ENCODE data around the gene CSTPP1. TPM values are rescaled to one million over a fixed set of nuclear protein-coding genes. Genes with fewer than 3 reads are reported as not detected.
"Not testable (repeated sequence)": the region's sequence is repeated elsewhere in the genome, so short reads cannot be mapped to it uniquely, and the experiment has no call there.

CSTPP1 gene
- polyA plus RNA-seq, 1 donor (not counting 4 experiments of a cell fraction or from before 2014, with no cell fraction given) = 20.0 TPM

GRCh38 chr11:47202576-47202975 lies 266.0 kb downstream of the CSTPP1 start:
- H3K4me3 ChIP-seq (ENCODE audit: control insufficient read depth in 2 of 3, extremely low read depth in 1 of 3, insufficient read depth in 2 of 3, low read depth in 1 of 3, low read length in 3 of 3) = no peak overlapping the region
- H3K4me1 ChIP-seq (ENCODE audit: control insufficient read depth, extremely low read depth, insufficient read depth, low read length) = peaks cover 16% of the 10 kb centered on the region
- H3K9me1 ChIP-seq (ENCODE audit: control insufficient read depth, extremely low read depth, insufficient read depth, low read length) = no peaks in the 10 kb centered on the region
- no peaks in the 10 kb centered on the region for H3K27me3 ChIP-seq (ENCODE audit: control insufficient read depth, extremely low read depth, insufficient read depth, low read length)
- H3K9me3 ChIP-seq (ENCODE audit: control insufficient read depth, low read depth, low read length) = no peaks in the 10 kb centered on the region
- FAIRE-seq (no peak), DNase-seq (ENCODE audit: low read depth, low spot score) (no peak)
- TF ChIP-seq, protein P1, sequence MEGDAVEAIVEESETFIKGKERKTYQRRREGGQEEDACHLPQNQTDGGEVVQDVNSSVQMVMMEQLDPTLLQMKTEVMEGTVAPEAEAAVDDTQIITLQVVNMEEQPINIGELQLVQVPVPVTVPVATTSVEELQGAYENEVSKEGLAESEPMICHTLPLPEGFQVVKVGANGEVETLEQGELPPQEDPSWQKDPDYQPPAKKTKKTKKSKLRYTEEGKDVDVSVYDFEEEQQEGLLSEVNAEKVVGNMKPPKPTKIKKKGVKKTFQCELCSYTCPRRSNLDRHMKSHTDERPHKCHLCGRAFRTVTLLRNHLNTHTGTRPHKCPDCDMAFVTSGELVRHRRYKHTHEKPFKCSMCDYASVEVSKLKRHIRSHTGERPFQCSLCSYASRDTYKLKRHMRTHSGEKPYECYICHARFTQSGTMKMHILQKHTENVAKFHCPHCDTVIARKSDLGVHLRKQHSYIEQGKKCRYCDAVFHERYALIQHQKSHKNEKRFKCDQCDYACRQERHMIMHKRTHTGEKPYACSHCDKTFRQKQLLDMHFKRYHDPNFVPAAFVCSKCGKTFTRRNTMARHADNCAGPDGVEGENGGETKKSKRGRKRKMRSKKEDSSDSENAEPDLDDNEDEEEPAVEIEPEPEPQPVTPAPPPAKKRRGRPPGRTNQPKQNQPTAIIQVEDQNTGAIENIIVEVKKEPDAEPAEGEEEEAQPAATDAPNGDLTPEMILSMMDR (optimal IDR thresholded peaks at IDR 0.05 in 1 of 3, IDR thresholded peaks at IDR 0.05 in 1 of 3, conservative IDR thresholded peaks at IDR 0.05 in 1 of 3; ENCODE audit: extremely low read depth in 1 of 3, insufficient read depth in 2 of 3, low read length in 3 of 3) = no peak
- H3K4me2 ChIP-seq (ENCODE audit: control insufficient read depth, extremely low read depth, insufficient read depth, low read depth, low read length) = no peak overlapping the region
- dilution Hi-C loops (cut with MboI; ENCODE audit: extremely low pct_ligation_motif_present, low sequenced_read_pairs) = no loop called here
- no peak overlapping the region for H3K27ac ChIP-seq (ENCODE audit: control insufficient read depth, insufficient read depth, low read length)
- no peak overlapping the region for H3K9ac ChIP-seq (ENCODE audit: control insufficient read depth, extremely low read depth, insufficient read depth, low read length)
- H3K79me2 ChIP-seq (ENCODE audit: control insufficient read depth, insufficient read depth, low read length) = no peaks in the 10 kb centered on the region
- H4K20me1 ChIP-seq (ENCODE audit: control insufficient read depth, extremely low read depth, insufficient read depth, low read length) = no peaks in the 10 kb centered on the region
- no peaks in the 10 kb centered on the region for H3K36me3 ChIP-seq (ENCODE audit: control insufficient read depth in 2 of 2, extremely low read depth in 1 of 2, insufficient read depth in 2 of 2, low read length in 2 of 2)
- no peak overlapping the region for H2AFZ ChIP-seq (ENCODE audit: control insufficient read depth, low read length)

DNA sequence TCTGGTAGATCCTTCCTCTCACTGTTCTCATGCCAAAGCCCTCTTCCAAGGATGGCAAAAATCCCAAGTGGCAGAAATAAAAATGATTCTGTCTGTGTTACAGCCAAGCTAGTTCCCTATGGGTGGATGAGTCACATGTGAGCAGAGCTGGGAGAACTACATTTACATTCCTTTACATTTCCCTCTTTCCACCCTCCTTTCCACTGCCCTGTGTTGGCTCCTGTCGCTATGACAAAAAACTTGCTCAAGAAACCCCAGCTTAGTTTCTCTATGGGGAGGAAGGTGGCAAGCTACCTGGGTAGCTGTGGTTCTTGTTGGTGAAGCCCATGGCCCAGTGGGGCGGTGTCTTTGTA lies 268.1 kb downstream of the CSTPP1 start:
- peaks cover 16% of the 10 kb centered on the region for H3K4me1 ChIP-seq (ENCODE audit: control insufficient read depth, extremely low read depth, insufficient read depth, low read length)
- no peaks in the 10 kb centered on the region for H3K9me3 ChIP-seq (ENCODE audit: control insufficient read depth, low read depth, low read length)
- H3K27ac ChIP-seq (ENCODE audit: control insufficient read depth, insufficient read depth, low read length) = peak overlapping the region; percentile 82
- peak overlapping the region in 2 of 3 experiments; percentile 16 to 51 for H3K4me3 ChIP-seq (ENCODE audit: control insufficient read depth in 2 of 3, extremely low read depth in 1 of 3, insufficient read depth in 2 of 3, low read depth in 1 of 3, low read length in 3 of 3)
- TF ChIP-seq, protein P1 (optimal IDR thresholded peaks at IDR 0.05 in 1 of 3, IDR thresholded peaks at IDR 0.05 in 1 of 3, conservative IDR thresholded peaks at IDR 0.05 in 1 of 3; ENCODE audit: extremely low read depth in 1 of 3, insufficient read depth in 2 of 3, low read length in 3 of 3) = no peak
- no peak for TF ChIP-seq EZH2 (IDR thresholded peaks at IDR 0.05; ENCODE audit: low read length)
- dilution Hi-C loops (cut with MboI; ENCODE audit: extremely low pct_ligation_motif_present, low sequenced_read_pairs) = no loop called here
- no peak for DNase-seq (ENCODE audit: low read depth, low spot score)
- peak overlapping the region; percentile 72 for H2AFZ ChIP-seq (ENCODE audit: control insufficient read depth, low read length)
- H3K27me3 ChIP-seq (ENCODE audit: control insufficient read depth, extremely low read depth, insufficient read depth, low read length) = no peaks in the 10 kb centered on the region
- H3K4me2 ChIP-seq (ENCODE audit: control insufficient read depth, extremely low read depth, insufficient read depth, low read depth, low read length) = peak overlapping the region; percentile 63
- H3K36me3 ChIP-seq (ENCODE audit: control insufficient read depth in 2 of 2, extremely low read depth in 1 of 2, insufficient read depth in 2 of 2, low read length in 2 of 2) = no peaks in the 10 kb centered on the region
- FAIRE-seq = peak; percentile 84
- no peaks in the 10 kb centered on the region for H4K20me1 ChIP-seq (ENCODE audit: control insufficient read depth, extremely low read depth, insufficient read depth, low read length)
- H3K9me1 ChIP-seq (ENCODE audit: control insufficient read depth, extremely low read depth, insufficient read depth, low read length) = no peaks in the 10 kb centered on the region
- no peaks in the 10 kb centered on the region for H3K79me2 ChIP-seq (ENCODE audit: control insufficient read depth, insufficient read depth, low read length)
- peak overlapping the region; percentile 46 for H3K9ac ChIP-seq (ENCODE audit: control insufficient read depth, extremely low read depth, insufficient read depth, low read length)

GRCh38 chr11:47206577-47206976 lies 270.0 kb downstream of the CSTPP1 start:
- peaks cover 24% of the 10 kb centered on the region for H3K4me1 ChIP-seq (ENCODE audit: control insufficient read depth, extremely low read depth, insufficient read depth, low read length)
- H3K9me1 ChIP-seq (ENCODE audit: control insufficient read depth, extremely low read depth, insufficient read depth, low read length); H3K36me3 ChIP-seq (ENCODE audit: control insufficient read depth in 2 of 2, extremely low read depth in 1 of 2, insufficient read depth in 2 of 2, low read length in 2 of 2); DNase-seq (ENCODE audit: low read depth, low spot score); dilution Hi-C loops (cut with MboI; ENCODE audit: extremely low pct_ligation_motif_present, low sequenced_read_pairs); H3K27ac ChIP-seq (ENCODE audit: control insufficient read depth, insufficient read depth, low read length); H3K79me2 ChIP-seq (ENCODE audit: control insufficient read depth, insufficient read depth, low read length); H3K9me3 ChIP-seq (ENCODE audit: control insufficient read depth, low read depth, low read length); H2AFZ ChIP-seq (ENCODE audit: control insufficient read depth, low read length); H3K9ac ChIP-seq (ENCODE audit: control insufficient read depth, extremely low read depth, insufficient read depth, low read length); FAIRE-seq; H3K27me3 ChIP-seq (ENCODE audit: control insufficient read depth, extremely low read depth, insufficient read depth, low read length); H3K4me3 ChIP-seq (ENCODE audit: control insufficient read depth in 2 of 3, extremely low read depth in 1 of 3, insufficient read depth in 2 of 3, low read depth in 1 of 3, low read length in 3 of 3); H4K20me1 ChIP-seq (ENCODE audit: control insufficient read depth, extremely low read depth, insufficient read depth, low read length); H3K4me2 ChIP-seq (ENCODE audit: control insufficient read depth, extremely low read depth, insufficient read depth, low read depth, low read length): not testable (repeated sequence)
